ENCODE data around the gene NTSR1. TPM values are rescaled to one million over a fixed set of nuclear protein-coding genes. Genes with fewer than 3 reads are reported as not detected.

Gene NTSR1
- total RNA-seq, 1 experiment from 2014 or later: 7.8 TPM

- H3K79me2 ChIP-seq (ENCODE audit: low read length): no peaks in the 10 kb centered on the region
- peak overlapping the region; percentile 85 for H3K9ac ChIP-seq (ENCODE audit: low read length)
- H2AFZ ChIP-seq (ENCODE audit: low read length): peak overlapping the region; percentile 56; the same call in 1 of the 2 replicates
- POLR2A ChIA-PET (ENCODE audit: unreplicated experiment): no interaction called here
- H3K9me2 ChIP-seq (replicated peaks; ENCODE audit: low read length): no peaks in the 10 kb centered on the region
- peaks cover 5% of the 10 kb centered on the region for H3F3A ChIP-seq (ENCODE audit: low read length, unreplicated experiment)
- H3K4me2 ChIP-seq (ENCODE audit: low read length): peak overlapping the region; percentile 92
- H3K4me3 ChIP-seq (ENCODE audit: low read length): peak overlapping the region; percentile 61; the same call in 1 of the 2 replicates
- no peaks in the 10 kb centered on the region for H3K9me3 ChIP-seq (ENCODE audit: low read length)
- BruUV-seq (replicated peaks): no TSS peak
- CTCF ChIA-PET: interaction anchor here (1.3 kb wide), 1 partner anchor 35 kb away, joined by 3 read pairs; no protein-coding TSS in a partner anchor
- TF ChIP-seq EZH2phosphoT487 (IDR thresholded peaks at IDR 0.05; ENCODE audit: borderline replicate concordance, low read length) (no peak), CTCF (conservative IDR thresholded peaks at IDR 0.05; ENCODE audit: low read depth, low read length) (no peak), EZH2 (IDR thresholded peaks at IDR 0.05; ENCODE audit: low read length, unreplicated experiment) (no peak)
- H3K36me3 ChIP-seq (ENCODE audit: low read depth, low read length): no peaks in the 10 kb centered on the region
- peaks cover 30% of the 10 kb centered on the region for H3K4me1 ChIP-seq (ENCODE audit: insufficient read depth, low read length)
- H3K27ac ChIP-seq (ENCODE audit: low read length): peak overlapping the region; percentile 98
- H4K20me1 ChIP-seq (ENCODE audit: low read length): no peaks in the 10 kb centered on the region
- DNase-seq (no peak), ATAC-seq (no peak)
- intact Hi-C loops (cut with micrococcal nuclease): loop anchor here (2.0 to 5.0 kb wide), 2 partner anchors 26 to 53 kb away; no protein-coding TSS in a partner anchor
- H3K27me3 ChIP-seq (ENCODE audit: low read length): no peaks in the 10 kb centered on the region
These were observed 30.4 kb downstream of the NTSR1 start for GRCh38 chr20:62739067-62739466.

GRCh38 chr20:62739581-62740285, 31.1 kb downstream of the NTSR1 start:
- Histone ChIP-seq H2AFZ (ENCODE audit: low read length) (peak overlapping the region; percentile 56), H3K9me2 (replicated peaks; ENCODE audit: low read length) (no peaks in the 10 kb centered on the region), H3K27me3 (ENCODE audit: low read length) (no peaks in the 10 kb centered on the region), H3K4me3 (ENCODE audit: low read length) (peak overlapping the region; percentile 61), H3F3A (ENCODE audit: low read length, unreplicated experiment) (peaks cover 5% of the 10 kb centered on the region), H3K36me3 (ENCODE audit: low read depth, low read length) (no peaks in the 10 kb centered on the region), H3K9ac (ENCODE audit: low read length) (peak overlapping the region; percentile 85), H3K27ac (ENCODE audit: low read length) (peak overlapping the region; percentile 98), H3K4me2 (ENCODE audit: low read length) (peak overlapping the region; percentile 92), H3K4me1 (ENCODE audit: insufficient read depth, low read length) (peaks cover 30% of the 10 kb centered on the region), H3K79me2 (ENCODE audit: low read length) (no peaks in the 10 kb centered on the region), H4K20me1 (ENCODE audit: low read length) (no peaks in the 10 kb centered on the region), H3K9me3 (ENCODE audit: low read length) (no peaks in the 10 kb centered on the region)
- peak; percentile 76 for DNase-seq
- ChIA-PET POLR2A (ENCODE audit: unreplicated experiment) (no interaction called here), CTCF (interaction anchor here (1.3 kb wide), 1 partner anchor 36 kb away, joined by 3 read pairs; no protein-coding TSS in a partner anchor)
- intact Hi-C loops (cut with micrococcal nuclease): loop anchor here (1.0 to 5.0 kb wide), 4 partner anchors 27 to 111 kb away; no protein-coding TSS in a partner anchor
- TF ChIP-seq EZH2 (IDR thresholded peaks at IDR 0.05; ENCODE audit: low read length, unreplicated experiment) (no peak), CTCF (conservative IDR thresholded peaks at IDR 0.05; ENCODE audit: low read depth, low read length) (no peak), EZH2phosphoT487 (IDR thresholded peaks at IDR 0.05; ENCODE audit: borderline replicate concordance, low read length) (no peak)
- peak; percentile 76 for ATAC-seq
- BruUV-seq (replicated peaks): TSS peak; percentile 96
